ACHN (cell line): ENCODE data around the gene AKAP13.

Experiments
- DNase-seq: peaks from one replicate; pipeline ENCODE4 v3.0.0-alpha.2; 2015
- in situ Hi-C: cut with HindIII; loops from 2 replicates; pipeline ENCODE4 v1.10.0; 2017; ENCODE audit warnings: low sequenced_read_pairs, low pct_ligation_motif_present, low pct_unique_long_range_greater_than_20kb

AKAP13 gene

DNA sequence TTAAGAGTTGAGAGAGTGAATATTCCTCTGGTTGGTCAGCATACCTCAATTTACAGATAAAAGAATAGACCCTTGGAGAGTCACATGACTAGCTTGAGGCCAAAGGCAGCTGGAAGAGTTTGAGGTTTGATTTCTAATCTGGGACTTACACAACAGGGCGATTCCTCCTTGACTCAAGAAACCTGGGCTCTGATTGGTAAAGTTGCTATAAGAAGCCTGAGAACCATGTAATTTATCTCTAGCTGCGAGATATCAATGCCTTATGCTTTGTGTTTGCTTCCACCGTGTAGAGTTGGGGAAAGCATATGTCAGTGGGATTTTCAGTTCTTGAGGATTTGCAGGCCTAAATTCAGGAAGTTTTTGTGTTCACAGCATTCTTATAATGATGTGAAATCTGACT lies 208.3 kb downstream of the AKAP13 start:
- in situ Hi-C loops, result no loop called here
- DNase-seq, result no peak

- in situ Hi-C loops, result no loop called here
- DNase-seq, result peak; percentile 84
Measured at GRCh38 chr15:85589851-85590250, 209.4 kb downstream of the AKAP13 start.

GRCh38 chr15:85591622-85592021 lies 211.2 kb downstream of the AKAP13 start:
- in situ Hi-C loops, result no loop called here
- no peak for DNase-seq

DNA sequence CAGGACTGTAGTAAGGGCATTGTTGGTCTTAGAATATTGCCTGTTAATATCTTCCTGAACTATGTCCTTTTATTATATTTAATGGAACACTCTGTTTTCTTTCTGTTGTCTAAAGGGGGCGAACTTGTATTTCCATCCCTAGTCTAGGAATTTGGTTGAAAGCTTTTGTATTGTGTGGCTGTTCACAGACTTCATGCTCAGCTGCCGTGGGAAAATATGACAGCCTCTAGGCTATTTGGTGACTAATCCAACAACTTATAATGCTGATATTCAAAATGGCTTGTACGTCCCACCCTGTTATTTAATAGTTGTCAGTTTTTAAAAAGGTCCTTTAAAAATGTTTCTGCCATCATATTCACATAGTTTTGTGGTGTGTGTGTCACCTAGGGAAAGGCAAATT lies 211.7 kb downstream of the AKAP13 start:
- peak; percentile 62 for DNase-seq
- in situ Hi-C loops, result no loop called here

- no peak for DNase-seq
- in situ Hi-C loops, result no loop called here
Measured at GRCh38 chr15:85593809-85594445, 213.5 kb downstream of the AKAP13 start.

- in situ Hi-C loops, result no loop called here
- no peak for DNase-seq
Measured at GRCh38 chr15:85595804-85596536, 215.6 kb downstream of the AKAP13 start.

DNA sequence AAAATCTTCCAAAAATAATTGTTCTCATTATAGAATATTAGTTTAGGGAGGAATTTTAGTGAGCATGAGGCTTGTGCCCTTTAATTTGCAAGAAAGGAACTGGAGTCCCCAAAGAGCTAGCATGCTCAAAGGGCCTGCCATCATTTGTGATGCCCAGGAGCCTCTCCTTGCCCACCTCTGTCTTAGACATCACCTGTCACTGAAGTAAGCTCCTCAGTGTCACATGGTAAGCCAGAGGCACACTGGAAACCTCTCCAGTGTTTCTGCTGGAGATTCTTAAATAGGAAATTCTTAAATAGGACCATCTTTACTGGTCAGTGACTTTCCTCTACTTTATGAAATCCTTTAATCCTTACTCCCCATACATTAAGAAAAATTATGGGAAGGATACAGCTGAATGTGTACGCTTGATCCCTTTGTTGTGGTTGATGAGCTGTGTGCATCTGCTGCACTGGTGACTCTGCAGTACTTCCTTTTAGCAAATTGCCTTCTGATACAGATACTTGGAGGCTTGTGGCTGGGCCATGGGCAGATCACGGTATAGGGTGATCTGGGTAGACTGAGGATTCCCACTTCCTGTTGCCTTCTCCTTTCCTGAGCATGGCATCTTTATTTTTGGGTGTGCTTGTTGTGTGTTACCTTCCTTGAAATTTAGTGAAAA lies 216.9 kb downstream of the AKAP13 start:
- no peak for DNase-seq
- in situ Hi-C loops, result no loop called here

DNA sequence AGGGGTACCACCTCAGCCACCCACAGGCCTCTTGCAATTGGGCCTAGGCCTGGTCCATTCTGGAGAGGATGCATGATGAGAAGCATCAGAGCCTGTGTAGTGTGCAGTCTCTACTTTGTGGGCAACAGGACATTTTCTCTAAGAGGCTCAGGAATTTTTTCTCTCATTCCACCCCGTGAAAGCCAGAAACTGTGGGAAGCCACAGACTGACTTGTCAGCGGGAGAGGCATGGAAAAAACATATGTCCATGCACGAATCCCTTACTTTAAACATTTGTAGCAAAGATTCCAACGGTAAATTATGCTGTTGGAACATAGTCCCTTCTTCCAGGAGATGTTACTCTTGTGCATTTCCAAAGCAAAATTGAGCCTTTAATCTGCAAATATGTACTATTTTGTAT lies 217.8 kb downstream of the AKAP13 start:
- no peak for DNase-seq
- in situ Hi-C loops, result no loop called here

DNA sequence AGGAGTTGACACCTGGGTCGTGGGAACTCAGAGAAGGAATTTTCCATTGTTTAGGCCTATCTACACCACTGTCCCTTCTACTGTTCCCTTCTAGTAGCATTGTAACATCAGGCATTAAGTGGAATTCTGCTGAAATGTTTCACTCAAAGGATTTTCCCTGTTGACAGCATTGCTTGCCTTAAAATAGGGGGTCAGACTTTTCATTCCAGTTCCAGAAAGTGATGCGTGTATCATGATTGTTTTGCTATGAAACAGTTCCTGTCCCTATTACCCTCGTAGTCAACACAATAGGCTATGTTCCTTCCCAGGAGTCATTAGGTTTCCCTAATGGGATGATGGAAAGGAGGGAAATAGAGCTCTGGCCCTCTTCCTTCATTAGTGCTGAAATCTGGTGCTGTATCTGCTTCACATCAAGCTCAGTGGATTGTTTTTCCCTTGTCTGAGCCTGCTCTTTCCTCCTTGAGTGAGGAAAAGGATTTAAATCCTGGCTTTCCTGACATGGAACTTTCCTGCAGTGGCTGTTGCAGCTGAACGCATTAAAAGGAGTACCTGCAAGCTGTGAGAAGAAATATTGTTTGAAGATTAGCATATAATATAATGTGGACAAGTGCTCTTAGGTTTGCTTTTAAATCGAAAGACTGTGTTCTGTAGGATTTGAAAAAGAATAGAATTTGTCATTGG lies 218.5 kb downstream of the AKAP13 start:
- no peak for DNase-seq
- in situ Hi-C loops, result no loop called here

DNA sequence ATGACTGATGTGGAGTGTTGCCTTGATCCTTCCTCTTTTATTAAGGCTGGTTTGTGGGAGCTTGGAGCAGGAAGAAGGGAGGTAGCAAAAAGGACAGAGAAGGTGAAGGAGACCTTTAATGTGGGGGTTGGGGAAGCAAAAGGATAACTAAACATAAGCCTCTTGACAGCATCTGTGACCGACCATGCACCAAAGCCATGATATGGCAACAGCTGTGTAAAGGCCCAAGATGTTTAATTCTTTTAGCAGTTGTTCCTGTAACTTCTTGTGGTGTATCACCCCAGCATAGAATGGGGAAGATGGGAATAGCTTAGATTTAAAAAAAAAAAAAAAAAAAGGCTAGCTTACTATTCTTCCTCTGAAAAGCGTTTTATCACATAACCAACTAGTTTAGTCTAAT lies 219.6 kb downstream of the AKAP13 start:
- in situ Hi-C loops, result no loop called here
- DNase-seq, result no peak

DNA sequence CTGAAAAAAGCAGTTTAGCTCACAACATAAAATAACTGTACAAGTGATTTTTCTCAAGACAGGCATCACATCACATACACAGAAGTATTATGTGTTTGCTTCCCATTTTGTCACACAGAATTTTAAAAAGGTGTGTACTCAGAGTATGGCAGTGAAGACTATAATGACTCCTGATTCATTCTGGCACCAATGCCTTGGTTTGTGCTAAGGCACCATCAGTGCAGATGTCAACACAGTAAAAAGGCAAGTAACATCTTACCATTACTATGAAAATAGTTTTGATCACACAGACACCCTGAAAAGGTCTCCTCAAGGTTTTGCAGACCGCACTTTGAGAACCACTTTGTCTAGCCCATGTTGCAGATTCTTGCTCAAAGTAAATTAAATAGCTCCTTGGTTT lies 222.8 kb downstream of the AKAP13 start:
- no peak for DNase-seq
- in situ Hi-C loops, result no loop called here

GRCh38 chr15:85603703-85604102 lies 223.3 kb downstream of the AKAP13 start:
- in situ Hi-C loops, result no loop called here
- no peak for DNase-seq

- in situ Hi-C loops, result no loop called here
- DNase-seq, result no peak
Measured at GRCh38 chr15:85604194-85604593, 223.8 kb downstream of the AKAP13 start.

- in situ Hi-C loops, result no loop called here
- DNase-seq, result no peak
Measured at GRCh38 chr15:85606738-85607137, 226.3 kb downstream of the AKAP13 start.

DNA sequence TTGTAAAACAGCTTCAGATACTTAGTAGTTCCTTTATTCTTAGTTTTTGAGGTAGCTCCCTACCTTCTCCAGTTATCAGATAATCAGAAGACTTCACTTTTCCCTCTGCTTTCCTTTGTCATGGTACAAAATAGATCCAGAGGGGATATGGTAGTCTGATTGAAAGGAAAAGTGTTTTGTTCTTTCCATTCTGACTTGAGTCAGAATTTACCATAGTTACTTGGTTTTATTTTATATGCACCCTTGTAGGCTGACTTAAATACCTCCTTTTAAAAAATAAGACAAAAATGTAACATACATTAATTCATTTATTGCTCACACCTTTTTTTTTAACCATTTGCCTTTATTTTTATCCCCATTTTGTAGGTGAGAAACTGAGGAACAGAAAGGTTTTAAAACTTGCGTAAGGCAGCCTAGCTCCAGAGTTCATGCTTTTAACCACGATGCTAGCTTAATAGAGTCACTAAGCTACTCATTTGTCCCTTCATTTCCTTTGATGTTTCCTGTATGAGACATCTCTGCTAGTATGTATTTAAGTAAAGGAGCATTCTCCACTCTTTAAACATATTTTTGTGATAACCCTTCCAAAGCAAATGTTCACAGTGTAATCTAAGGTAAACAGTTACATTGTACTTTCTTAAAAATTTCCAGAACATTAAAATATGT lies 226.9 kb downstream of the AKAP13 start:
- DNase-seq, result no peak
- in situ Hi-C loops, result no loop called here

DNA sequence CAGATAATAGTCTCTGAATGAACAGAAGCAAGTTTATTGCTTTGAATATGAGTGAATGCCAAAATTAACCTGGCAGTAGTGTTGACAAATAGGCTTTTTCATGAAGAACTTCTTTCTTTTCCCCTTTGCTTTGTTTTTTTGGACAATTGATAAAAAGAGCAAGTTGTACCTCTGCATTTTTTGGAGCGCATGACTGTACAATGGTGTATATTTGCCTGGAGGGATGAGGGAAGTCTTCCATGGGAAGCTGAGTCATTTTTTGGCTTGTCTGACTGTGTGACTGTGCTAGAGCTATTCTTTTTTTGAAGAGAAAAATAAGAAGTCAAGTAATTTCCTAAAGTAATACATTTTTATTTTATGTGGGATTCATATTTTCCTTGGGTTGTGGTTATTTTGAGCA lies 227.4 kb downstream of the AKAP13 start:
- in situ Hi-C loops, result no loop called here
- peak; percentile 63 for DNase-seq

- no peak for DNase-seq
- in situ Hi-C loops, result no loop called here
Measured at GRCh38 chr15:85609492-85609891, 229.1 kb downstream of the AKAP13 start.

DNA sequence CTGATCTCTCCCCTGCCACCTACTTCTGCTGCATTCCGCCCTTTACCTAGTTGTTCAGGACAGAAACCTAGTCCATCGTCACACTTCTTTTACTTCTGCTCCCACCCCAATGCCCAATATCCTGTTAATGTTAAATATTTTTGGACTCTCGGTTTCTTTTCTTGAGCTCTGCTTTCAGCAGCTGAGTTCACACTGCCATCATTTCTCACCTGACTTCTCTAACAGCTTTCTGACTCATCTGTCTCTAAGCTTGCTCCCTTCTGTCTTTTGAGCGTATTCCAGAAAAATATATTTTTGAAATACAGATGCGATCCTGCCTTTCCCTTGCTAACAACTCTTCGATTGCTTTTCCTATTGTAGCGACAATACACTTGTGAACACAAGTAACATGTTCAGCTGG lies 231.0 kb downstream of the AKAP13 start:
- no peak for DNase-seq
- in situ Hi-C loops, result no loop called here

DNA sequence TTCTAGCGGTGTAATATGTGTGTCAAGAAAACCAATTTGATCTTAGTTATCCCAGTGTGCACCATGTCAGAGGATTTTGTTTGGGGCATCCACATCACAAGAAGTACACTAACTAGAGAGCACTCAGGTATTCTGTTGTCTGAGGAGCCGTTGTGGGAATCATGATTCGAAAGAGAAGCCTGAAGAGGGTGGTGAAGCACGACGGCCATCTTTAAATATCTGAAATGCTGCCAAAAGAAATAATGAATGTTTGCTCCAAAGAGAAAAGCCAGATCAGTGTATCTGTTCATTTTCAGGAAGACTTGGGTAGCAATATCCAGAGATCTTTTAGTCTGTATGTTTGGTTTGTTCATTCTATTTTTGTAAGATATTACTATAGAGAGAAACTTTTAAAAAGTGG lies 233.7 kb downstream of the AKAP13 start:
- peak; percentile 20 for DNase-seq
- in situ Hi-C loops, result no loop called here
